Left ventricle myocardium inferior (tissue), 1 donor: ENCODE data around the gene ART1. TPM values are rescaled to one million over a fixed set of nuclear protein-coding genes. Genes with fewer than 3 reads are reported as not detected.

ENCODE experiments used
- DNase-seq: peaks from one replicate; pipeline ENCODE4 v3.0.0-alpha.2; 2020
- H3K27ac ChIP-seq: fragments of 200-600 bp; replicated peaks from 2 replicates; pipeline ENCODE4 v1.8.0; 2021
- H3K27me3 ChIP-seq: fragments of 200-600 bp; 2 replicates; pipeline ENCODE4 v1.8.0; 2021; ENCODE audit warnings: low read depth
- H3K36me3 ChIP-seq: fragments of 200-600 bp; 2 replicates; pipeline ENCODE4 v1.8.0; 2021
- H3K4me1 ChIP-seq: fragments of 200-600 bp; 2 replicates; pipeline ENCODE4 v1.8.0; 2021
- H3K4me3 ChIP-seq: fragments of 200-600 bp; 2 replicates; pipeline ENCODE4 v1.8.0; 2021; ENCODE audit warnings: mild to moderate bottlenecking, moderate library complexity
- H3K9me3 ChIP-seq: fragments of 200-600 bp; replicated peaks from 2 replicates; pipeline ENCODE4 v1.8.0; 2021
- CTCF ChIP-seq: fragments of 200-600 bp; IDR thresholded peaks from 2 replicates; pipeline ENCODE4 v1.8.0; 2021; ENCODE audit warnings: antibody characterized with exemption, mild to moderate bottlenecking, borderline replicate concordance
- intact Hi-C: fragments of 100-400 bp; cut with micrococcal nuclease; formaldehyde crosslinking; loops from one replicate; pipeline ENCODE4 v1.11.0; 2022
- total RNA-seq: library from RNA; stranded (reverse); fragmentation: NEBNext Ultra II Directional; extraction: Animal tissue kit (Norgen Biotek cat#: 25700); gene quantifications from one replicate; pipeline ENCODE4 v1.2.1, GENCODE V29; 2021
- donor health status: DM: no; HTN: yes; CAD: no; lungs with severe emphysema.

The ART1 gene
- total RNA-seq, 1 donor from 2014 or later = 0.58 TPM

- H3K36me3 ChIP-seq = peaks cover 98% of the 10 kb centered on the region
- H3K27ac ChIP-seq = no peak overlapping the region
- DNase-seq = no peak
- no peak for TF ChIP-seq CTCF
- H3K27me3 ChIP-seq = no peaks in the 10 kb centered on the region
- no peak overlapping the region for H3K4me3 ChIP-seq
- intact Hi-C loops = no loop called here
- H3K9me3 ChIP-seq = no peaks in the 10 kb centered on the region
- H3K4me1 ChIP-seq = peaks cover 9% of the 10 kb centered on the region
Measured at GRCh38 chr11:3700410-3700809, 55.5 kb downstream of the ART1 start.

DNA sequence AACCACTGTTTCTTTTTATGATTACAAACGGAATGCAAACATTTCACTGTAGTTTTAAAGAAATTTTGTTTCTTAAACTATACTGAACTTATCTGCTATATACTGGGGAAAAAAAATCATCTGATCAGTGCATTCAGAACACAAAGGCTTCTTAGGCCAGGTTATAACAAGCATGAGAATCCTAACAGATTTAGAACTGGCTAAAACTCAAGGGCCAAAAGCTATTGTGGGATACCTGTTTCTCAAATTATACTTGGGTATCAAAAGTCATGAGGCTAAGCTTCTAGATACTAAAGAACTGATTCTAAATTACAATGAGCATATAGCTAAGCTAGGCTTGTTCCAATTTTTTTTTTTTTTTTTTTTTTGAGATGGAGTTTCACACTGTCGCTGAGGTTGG, 56.0 kb downstream of the ART1 start:
- DNase-seq = no peak
- intact Hi-C loops = no loop called here
- Histone ChIP-seq H3K9me3 (no peaks in the 10 kb centered on the region), H3K27me3 (no peaks in the 10 kb centered on the region), H3K36me3 (peaks cover 98% of the 10 kb centered on the region), H3K27ac (no peak overlapping the region), H3K4me1 (peaks cover 9% of the 10 kb centered on the region), H3K4me3 (no peak overlapping the region)
- no peak for TF ChIP-seq CTCF

- intact Hi-C loops = no loop called here
- no peaks in the 10 kb centered on the region for H3K27me3 ChIP-seq
- no peaks in the 10 kb centered on the region for H3K9me3 ChIP-seq
- no peak overlapping the region for H3K27ac ChIP-seq
- H3K4me3 ChIP-seq = no peak overlapping the region
- peaks cover 95% of the 10 kb centered on the region for H3K36me3 ChIP-seq
- no peak for TF ChIP-seq CTCF
- no peak for DNase-seq
- peaks cover 9% of the 10 kb centered on the region for H3K4me1 ChIP-seq
Measured at GRCh38 chr11:3703383-3703782, 58.5 kb downstream of the ART1 start.

GRCh38 chr11:3707176-3707575, 62.2 kb downstream of the ART1 start:
- no peak for TF ChIP-seq CTCF
- no peak for DNase-seq
- peaks cover 87% of the 10 kb centered on the region for H3K36me3 ChIP-seq
- intact Hi-C loops = no loop called here
- no peaks in the 10 kb centered on the region for H3K27me3 ChIP-seq
- no peaks in the 10 kb centered on the region for H3K9me3 ChIP-seq
- H3K27ac ChIP-seq = no peak overlapping the region
- H3K4me3 ChIP-seq = no peak overlapping the region
- H3K4me1 ChIP-seq = no peaks in the 10 kb centered on the region

GRCh38 chr11:3709977-3710376, 65.0 kb downstream of the ART1 start:
- Histone ChIP-seq H3K4me1 (no peaks in the 10 kb centered on the region), H3K4me3 (no peak overlapping the region), H3K9me3 (no peaks in the 10 kb centered on the region), H3K27me3 (no peaks in the 10 kb centered on the region), H3K36me3 (peaks cover 85% of the 10 kb centered on the region), H3K27ac (no peak overlapping the region)
- no peak for DNase-seq
- intact Hi-C loops = no loop called here
- TF ChIP-seq CTCF = no peak
